ENCODE results near the gene VPS26B. TPM values are rescaled to one million over a fixed set of nuclear protein-coding genes. Genes with fewer than 3 reads are reported as not detected.

The VPS26B gene
- total RNA-seq, 1 donor from 2014 or later: 50.4 TPM

DNA sequence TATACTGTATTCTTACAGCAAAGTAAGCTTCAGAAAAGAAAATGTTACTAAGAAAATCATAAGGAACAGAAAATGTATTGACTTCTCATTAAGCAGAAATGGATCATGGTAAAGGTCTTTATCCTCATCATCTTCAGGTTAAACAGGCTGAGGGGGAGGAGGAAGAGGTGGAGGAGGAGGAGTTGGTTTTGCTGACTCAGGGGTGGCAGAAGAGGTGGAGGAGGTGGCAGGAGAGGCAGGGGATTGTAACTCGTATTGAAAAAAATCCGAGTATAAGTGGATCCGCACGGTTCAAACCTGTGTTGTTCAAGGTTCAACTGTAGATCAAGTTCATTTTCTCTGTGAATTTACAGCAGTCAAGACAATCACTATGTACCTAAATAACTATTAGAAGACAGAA lies 64.7 kb downstream of the VPS26B start:
- H3K4me1 Mint-ChIP-seq (ENCODE audit: low read depth): no peaks in the 10 kb centered on the region
- no peak for DNase-seq (ENCODE audit: low spot score)
- no peak overlapping the region for H3K27ac Mint-ChIP-seq (ENCODE audit: unreplicated experiment)
- H3K4me3 Mint-ChIP-seq (ENCODE audit: unreplicated experiment): no peak overlapping the region
- no peaks in the 10 kb centered on the region for H3K36me3 Mint-ChIP-seq (ENCODE audit: low read depth)
- H3K27me3 Mint-ChIP-seq (ENCODE audit: low read depth): peaks cover 23% of the 10 kb centered on the region
- TF ChIP-seq, protein P1, sequence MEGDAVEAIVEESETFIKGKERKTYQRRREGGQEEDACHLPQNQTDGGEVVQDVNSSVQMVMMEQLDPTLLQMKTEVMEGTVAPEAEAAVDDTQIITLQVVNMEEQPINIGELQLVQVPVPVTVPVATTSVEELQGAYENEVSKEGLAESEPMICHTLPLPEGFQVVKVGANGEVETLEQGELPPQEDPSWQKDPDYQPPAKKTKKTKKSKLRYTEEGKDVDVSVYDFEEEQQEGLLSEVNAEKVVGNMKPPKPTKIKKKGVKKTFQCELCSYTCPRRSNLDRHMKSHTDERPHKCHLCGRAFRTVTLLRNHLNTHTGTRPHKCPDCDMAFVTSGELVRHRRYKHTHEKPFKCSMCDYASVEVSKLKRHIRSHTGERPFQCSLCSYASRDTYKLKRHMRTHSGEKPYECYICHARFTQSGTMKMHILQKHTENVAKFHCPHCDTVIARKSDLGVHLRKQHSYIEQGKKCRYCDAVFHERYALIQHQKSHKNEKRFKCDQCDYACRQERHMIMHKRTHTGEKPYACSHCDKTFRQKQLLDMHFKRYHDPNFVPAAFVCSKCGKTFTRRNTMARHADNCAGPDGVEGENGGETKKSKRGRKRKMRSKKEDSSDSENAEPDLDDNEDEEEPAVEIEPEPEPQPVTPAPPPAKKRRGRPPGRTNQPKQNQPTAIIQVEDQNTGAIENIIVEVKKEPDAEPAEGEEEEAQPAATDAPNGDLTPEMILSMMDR (IDR thresholded peaks at IDR 0.05): no peak
- H3K9me3 Mint-ChIP-seq (ENCODE audit: low read depth): no peaks in the 10 kb centered on the region

DNA sequence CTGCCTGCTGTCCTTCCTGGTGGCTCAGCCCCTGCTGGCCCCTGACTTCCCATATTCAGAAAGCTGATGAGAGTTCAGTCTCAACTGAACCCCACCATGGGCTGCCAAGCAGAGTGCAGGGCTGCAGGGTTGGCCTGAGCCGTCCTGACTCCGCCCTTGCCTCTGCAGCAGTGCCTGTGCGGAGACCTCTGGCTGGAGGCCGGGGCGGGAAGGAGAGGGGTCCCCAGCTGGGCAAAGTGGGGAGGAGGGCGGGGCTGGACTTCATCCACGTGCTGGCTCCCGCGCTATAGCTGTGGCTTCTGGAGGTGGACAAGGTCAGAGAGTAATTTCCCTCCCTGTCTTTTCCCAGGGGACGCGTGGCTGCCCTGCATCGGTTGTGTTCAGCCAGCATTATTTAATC lies 65.3 kb downstream of the VPS26B start:
- no peak overlapping the region for H3K4me3 Mint-ChIP-seq (ENCODE audit: unreplicated experiment)
- no peaks in the 10 kb centered on the region for H3K4me1 Mint-ChIP-seq (ENCODE audit: low read depth)
- H3K27ac Mint-ChIP-seq (ENCODE audit: unreplicated experiment): no peak overlapping the region
- H3K9me3 Mint-ChIP-seq (ENCODE audit: low read depth): no peaks in the 10 kb centered on the region
- DNase-seq (ENCODE audit: low spot score): no peak
- TF ChIP-seq, protein P1 (IDR thresholded peaks at IDR 0.05): no peak
- peaks cover 25% of the 10 kb centered on the region for H3K27me3 Mint-ChIP-seq (ENCODE audit: low read depth)
- no peaks in the 10 kb centered on the region for H3K36me3 Mint-ChIP-seq (ENCODE audit: low read depth)

DNA sequence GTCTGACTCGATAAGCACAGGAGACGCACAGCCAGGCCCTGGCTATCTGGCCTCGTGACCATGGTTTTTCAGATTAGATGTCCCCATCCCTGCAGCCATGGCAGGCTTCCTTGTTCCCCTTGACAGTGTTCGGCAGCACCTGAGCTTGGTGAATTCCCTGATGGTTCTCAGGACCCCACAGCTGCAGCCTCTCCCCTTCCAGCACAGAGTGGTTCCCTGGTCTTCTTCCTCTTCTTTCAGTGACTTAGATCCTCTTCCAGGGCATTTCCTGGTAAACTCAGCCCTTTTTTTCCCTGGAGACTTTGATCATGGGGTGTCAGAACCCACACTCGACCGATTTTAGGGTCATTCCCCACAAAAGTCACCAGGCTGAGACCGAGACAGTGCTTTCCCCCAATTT lies 66.2 kb downstream of the VPS26B start:
- Mint-ChIP-seq H3K36me3 (ENCODE audit: low read depth) (no peaks in the 10 kb centered on the region), H3K4me1 (ENCODE audit: low read depth) (no peaks in the 10 kb centered on the region), H3K27me3 (ENCODE audit: low read depth) (peaks cover 33% of the 10 kb centered on the region), H3K4me3 (ENCODE audit: unreplicated experiment) (no peak overlapping the region), H3K9me3 (ENCODE audit: low read depth) (no peaks in the 10 kb centered on the region), H3K27ac (ENCODE audit: unreplicated experiment) (peak overlapping the region; percentile 42)
- DNase-seq (ENCODE audit: low spot score): no peak
- TF ChIP-seq, protein P1 (IDR thresholded peaks at IDR 0.05): no peak

DNA sequence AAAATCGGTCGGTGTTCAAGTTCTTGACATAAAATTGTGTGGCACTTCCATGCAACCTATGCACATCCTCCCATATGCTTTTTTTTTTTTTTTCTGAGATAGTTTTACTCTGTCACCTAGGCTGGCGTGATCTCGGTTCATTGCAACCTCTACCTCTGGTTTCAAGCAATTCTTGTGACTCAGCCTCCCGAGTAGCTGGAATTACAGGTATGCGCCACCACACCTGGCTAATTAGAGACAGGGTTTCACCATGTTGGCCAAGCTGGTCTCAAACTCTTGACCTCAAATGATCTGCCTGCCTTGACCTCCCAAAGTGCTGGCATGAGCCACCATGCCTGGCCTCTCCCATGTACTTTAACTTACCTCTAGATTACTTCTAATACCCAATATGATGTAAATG lies 66.7 kb downstream of the VPS26B start:
- Mint-ChIP-seq H3K27ac (ENCODE audit: unreplicated experiment) (no peak overlapping the region), H3K9me3 (ENCODE audit: low read depth) (no peaks in the 10 kb centered on the region), H3K4me3 (ENCODE audit: unreplicated experiment) (no peak overlapping the region), H3K36me3 (ENCODE audit: low read depth) (no peaks in the 10 kb centered on the region), H3K4me1 (ENCODE audit: low read depth) (no peaks in the 10 kb centered on the region), H3K27me3 (ENCODE audit: low read depth) (peaks cover 33% of the 10 kb centered on the region)
- TF ChIP-seq, protein P1 (IDR thresholded peaks at IDR 0.05): no peak
- no peak for DNase-seq (ENCODE audit: low spot score)

DNA sequence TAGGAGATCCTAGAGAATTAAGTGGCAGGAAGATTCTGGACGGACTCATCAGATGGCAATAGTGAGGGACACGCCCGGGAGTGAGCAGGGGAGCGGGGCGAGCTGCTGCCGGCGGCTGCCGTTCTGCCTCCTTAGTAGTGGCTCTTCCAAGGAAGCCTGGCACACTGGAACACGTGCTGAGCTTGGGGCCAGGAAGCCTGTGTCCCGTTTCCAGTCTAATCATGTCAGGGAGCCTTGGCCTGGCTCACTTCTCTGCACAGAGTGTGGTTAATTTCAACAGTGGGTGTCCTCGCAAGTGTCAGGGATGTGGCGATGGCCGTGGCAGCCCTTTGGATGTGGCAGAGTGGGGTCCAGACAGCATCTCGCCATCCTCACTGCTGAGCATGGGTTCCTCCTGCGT lies 68.2 kb downstream of the VPS26B start:
- TF ChIP-seq, protein P1 (IDR thresholded peaks at IDR 0.05): no peak
- Mint-ChIP-seq H3K9me3 (ENCODE audit: low read depth) (no peaks in the 10 kb centered on the region), H3K4me1 (ENCODE audit: low read depth) (no peaks in the 10 kb centered on the region), H3K36me3 (ENCODE audit: low read depth) (no peaks in the 10 kb centered on the region), H3K4me3 (ENCODE audit: unreplicated experiment) (no peak overlapping the region), H3K27me3 (ENCODE audit: low read depth) (peaks cover 33% of the 10 kb centered on the region), H3K27ac (ENCODE audit: unreplicated experiment) (no peak overlapping the region)
- DNase-seq (ENCODE audit: low spot score): no peak
